GM19324 (cell line): ENCODE measurements around the gene EFNB3.

Experiments used
- ATAC-seq: cut with Tn5 transposase; IDR thresholded peaks from one replicate; pipeline ENCODE4 v1.9.1; 2021; ENCODE audit warnings: mild to moderate bottlenecking, moderate library complexity; ENCODE audit not compliant: unreplicated experiment, low FRiP score

The EFNB3 gene

GRCh38 chr17:7697828-7698588, 7.0 kb upstream of the EFNB3 start:
- ATAC-seq: no peak

- ATAC-seq: no peak
Measured at GRCh38 chr17:7700510-7700909, 4.5 kb upstream of the EFNB3 start.

DNA sequence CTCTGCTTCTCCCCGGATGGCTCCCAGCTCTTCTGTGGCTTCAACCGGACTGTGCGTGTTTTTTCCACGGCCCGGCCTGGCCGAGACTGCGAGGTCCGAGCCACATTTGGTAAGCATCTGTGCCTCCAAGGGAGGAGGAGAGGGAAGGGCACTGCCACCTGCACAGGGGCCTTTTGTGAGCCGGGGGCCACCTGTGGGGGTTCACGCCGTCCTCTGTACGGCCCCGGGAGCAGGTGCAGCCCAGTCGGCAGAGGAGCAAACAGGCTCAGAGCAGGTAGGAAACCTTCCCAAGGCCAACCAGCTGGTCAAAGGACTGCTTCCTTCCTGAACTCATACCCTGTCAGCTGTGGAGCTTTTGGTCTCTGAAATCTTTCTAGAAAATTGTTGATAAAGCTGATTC, 3.3 kb upstream of the EFNB3 start:
- no peak for ATAC-seq

- no peak for ATAC-seq
Measured at GRCh38 chr17:7702776-7703175, 2.2 kb upstream of the EFNB3 start.

GRCh38 chr17:7703584-7704479, 1.2 kb upstream of the EFNB3 start:
- ATAC-seq: no peak

DNA sequence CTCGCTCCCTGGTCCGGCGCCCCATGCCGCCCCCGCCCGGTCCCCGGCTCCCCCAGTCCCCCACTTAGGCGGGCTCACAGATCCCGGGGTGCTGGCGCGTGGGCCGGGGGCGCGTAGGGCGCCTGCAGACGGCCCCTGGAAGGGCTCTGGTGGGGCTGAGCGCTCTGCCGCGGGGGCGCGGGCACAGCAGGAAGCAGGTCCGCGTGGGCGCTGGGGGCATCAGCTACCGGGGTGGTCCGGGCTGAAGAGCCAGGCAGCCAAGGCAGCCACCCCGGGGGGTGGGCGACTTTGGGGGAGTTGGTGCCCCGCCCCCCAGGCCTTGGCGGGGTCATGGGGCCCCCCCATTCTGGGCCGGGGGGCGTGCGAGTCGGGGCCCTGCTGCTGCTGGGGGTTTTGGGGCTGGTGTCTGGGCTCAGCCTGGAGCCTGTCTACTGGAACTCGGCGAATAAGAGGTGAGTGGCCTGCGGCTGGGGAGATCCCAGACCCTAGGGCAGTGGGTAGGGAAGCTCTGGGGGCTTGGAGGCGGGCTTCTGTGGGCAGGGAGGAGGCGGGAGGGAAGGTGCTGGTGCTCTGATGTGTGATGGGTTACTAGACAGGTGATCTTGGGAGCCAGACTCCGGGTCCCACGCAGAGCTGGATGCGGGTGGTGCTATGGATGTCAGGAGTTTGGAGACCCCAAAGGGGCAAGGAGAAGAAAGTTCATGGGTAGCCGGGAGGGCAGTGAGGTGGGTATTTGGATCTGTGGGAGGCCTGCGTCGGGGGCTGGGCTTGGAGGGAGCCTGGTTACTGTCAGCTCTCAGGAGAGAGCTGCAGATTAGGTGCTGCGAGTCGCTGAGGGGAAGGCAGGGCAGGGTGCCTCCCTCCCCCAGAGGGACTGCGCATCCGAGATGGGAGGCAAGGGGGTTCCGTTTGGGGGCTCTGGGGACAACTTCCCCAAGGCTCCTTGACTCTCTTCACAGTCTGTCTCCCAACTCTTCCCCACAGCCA, 560 bp downstream of the EFNB3 start:
- no peak for ATAC-seq

DNA sequence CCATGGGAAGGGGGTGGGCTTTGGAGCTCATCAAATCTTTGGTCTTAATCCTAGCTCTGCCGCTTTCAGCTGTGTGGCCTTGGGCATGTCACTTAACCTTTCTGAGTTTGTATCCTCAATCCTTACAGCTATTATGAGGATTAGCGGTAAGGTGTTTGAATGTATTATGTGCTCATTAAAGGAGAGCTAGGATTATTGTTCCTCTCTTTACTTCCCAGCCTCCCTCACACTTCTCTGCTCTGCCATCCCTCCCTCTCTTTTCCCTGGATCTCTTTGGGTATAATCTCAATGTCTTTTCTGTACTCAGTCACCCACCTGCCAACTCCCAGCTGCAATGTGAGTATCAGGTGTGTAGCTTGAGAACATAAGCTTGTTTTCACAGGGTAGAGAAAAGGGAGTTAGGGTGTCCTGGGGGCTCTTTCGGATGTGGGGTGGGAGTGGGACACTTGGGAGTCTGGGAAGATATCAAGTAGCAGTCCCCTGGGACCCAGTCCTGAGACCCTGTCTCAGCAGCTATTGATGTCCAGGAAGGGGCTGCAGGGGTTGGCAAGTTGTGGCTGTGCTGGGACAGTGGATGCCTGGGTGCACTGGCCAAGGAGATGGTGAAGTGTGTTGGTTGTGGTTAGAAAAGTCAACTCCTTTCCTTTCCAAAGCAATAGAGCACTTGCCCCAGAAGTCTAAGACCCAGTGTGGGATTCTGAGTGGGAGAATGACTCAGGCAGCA, 1.8 kb downstream of the EFNB3 start:
- ATAC-seq: no peak

- ATAC-seq: no peak
Measured at GRCh38 chr17:7707446-7707845, 2.4 kb downstream of the EFNB3 start.

DNA sequence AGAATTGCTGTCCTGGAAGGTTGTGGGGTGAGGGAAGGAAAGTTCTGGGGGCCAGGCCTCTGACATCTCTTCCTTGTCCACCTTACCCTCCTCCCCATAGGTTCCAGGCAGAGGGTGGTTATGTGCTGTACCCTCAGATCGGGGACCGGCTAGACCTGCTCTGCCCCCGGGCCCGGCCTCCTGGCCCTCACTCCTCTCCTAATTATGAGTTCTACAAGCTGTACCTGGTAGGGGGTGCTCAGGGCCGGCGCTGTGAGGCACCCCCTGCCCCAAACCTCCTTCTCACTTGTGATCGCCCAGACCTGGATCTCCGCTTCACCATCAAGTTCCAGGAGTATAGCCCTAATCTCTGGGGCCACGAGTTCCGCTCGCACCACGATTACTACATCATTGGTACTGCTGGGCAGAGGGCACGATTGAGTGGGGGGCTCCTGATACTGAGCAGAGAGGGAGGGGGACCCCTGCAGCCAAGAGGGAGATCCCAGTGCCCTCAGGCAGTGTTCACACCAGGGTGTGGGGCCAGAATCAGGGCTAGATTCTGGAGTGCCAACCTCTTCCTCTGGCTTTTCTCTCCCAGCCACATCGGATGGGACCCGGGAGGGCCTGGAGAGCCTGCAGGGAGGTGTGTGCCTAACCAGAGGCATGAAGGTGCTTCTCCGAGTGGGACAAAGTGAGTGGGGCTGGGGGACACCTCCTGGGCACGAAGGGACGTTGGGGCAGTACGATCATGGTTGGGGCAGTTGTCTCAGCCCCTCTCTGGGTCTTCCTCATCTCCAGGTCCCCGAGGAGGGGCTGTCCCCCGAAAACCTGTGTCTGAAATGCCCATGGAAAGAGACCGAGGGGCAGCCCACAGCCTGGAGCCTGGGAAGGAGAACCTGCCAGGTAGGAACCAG, 3.1 kb downstream of the EFNB3 start:
- ATAC-seq: no peak

DNA sequence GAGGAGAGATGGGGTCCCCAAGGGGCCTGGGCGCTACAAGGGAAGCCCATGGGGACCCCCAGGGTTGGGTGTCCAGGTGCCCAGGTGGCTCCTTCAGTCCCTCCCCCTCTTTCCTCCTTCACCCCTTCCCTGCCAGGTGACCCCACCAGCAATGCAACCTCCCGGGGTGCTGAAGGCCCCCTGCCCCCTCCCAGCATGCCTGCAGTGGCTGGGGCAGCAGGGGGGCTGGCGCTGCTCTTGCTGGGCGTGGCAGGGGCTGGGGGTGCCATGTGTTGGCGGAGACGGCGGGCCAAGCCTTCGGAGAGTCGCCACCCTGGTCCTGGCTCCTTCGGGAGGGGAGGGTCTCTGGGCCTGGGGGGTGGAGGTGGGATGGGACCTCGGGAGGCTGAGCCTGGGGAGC, 4.0 kb downstream of the EFNB3 start:
- no peak for ATAC-seq

GRCh38 chr17:7710301-7710700, 5.3 kb downstream of the EFNB3 start:
- no peak for ATAC-seq

DNA sequence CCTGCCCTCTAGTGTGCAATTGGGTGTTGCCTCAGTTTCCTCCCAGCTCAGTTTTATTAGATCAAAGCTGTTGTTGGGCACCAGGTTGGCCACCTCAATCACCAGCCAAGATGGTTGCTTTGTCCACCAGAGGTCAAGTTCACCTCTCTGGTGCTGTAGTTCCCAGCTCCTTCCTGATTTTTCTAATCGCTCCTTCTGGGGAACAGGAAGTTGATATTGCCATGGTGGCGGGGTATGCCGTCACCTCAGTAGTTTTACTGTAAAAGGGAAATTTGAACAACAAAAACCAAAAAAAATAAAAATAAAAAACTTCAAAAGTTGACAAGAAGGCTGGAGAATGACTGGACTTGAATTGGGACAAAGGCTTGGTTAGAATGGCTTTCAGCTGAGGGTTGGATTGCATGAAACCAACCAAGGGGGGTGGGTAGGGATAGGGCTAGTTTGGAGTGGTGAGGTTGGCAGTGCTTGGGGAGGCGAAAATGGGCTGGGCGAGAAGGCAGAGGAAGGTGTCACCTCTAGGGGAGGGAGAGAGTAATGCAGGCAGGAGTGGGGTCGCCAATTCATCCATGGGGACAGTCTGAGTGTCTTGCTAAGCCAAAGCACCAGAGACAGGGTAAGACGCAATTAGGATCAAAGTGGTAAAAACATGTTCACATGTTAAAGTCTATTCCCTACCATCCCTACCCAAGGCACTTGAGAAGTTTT, 6.2 kb downstream of the EFNB3 start:
- no peak for ATAC-seq

DNA sequence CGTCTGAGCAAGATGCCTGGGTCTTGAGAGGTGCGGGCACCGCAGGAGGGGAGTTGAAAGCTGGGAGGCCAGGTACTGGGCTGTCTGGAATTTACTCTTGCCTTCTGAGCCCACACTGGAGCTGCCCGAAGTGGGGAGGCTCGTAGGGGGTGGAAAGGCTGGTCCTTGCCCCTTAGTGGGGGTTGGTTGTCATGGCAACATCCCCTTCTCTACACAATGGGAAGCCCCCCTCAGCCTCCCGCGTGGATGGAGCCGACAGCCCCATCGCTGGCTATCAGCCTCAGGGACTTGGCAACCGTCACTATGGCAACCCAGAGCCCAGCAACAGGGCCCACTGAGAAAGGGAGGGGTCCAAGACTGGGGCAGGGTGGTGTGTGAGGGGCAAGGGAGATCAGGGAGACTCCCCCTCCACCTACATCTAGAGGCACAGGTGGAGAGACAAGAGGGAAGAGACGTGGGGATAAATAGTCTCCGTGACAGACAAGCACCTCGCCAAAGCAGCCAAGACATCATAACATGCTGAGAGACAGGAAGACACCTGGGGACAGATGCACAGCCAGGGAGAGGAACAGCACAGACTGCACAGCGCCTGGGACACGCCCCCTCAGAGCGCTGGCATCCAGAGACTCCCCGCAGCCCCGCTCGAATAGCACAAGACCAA, 7.2 kb downstream of the EFNB3 start:
- no peak for ATAC-seq

DNA sequence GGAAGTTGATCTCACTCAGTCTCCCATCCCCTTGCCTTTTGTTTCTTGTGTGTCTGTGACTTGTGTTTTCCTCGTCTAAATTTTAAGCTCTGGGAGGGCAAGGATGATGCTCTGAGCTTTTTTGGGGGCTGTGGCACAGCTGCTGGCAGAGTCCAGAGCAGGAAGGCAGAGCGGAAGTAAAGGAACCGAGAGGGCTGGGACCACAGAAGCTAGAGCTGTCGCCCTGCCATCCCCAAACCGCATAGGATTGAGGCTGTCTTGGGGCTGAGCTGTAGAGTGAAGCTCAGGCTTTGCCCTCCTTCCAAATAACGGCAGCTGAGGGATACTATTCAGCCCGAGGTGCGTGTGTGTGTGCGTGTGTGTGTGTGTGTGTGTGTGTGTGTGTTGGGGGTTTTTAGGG, 8.8 kb downstream of the EFNB3 start:
- ATAC-seq: no peak

GRCh38 chr17:7714721-7715594, 10.0 kb downstream of the EFNB3 start:
- ATAC-seq: no peak

GRCh38 chr17:7715936-7716886, 11.2 kb downstream of the EFNB3 start:
- ATAC-seq: no peak
